Midbrain (tissue), 1 donor: ENCODE measurements around the gene LSM10.

Experiments used
- DNase-seq: peaks from one replicate; lab custom pipeline; 2025; lab: John Stamatoyannopoulos, UW

Gene LSM10

GRCh38 chr1:36397378-36398230 is at the start of gene LSM10:
LSM10 (minus strand) TSS chr1:36397908; CDS start chr1:36394129, 3,779 bp downstream.
- peak; percentile 95 for DNase-seq

GRCh38 chr1:36447450-36447849 is 49.7 kb upstream of the LSM10 start:
- DNase-seq, result no peak

- no peak for DNase-seq
These were observed 49.0 kb upstream of the LSM10 start for GRCh38 chr1:36446746-36447145.

GRCh38 chr1:36446271-36446670 is 48.6 kb upstream of the LSM10 start:
- no peak for DNase-seq

DNA sequence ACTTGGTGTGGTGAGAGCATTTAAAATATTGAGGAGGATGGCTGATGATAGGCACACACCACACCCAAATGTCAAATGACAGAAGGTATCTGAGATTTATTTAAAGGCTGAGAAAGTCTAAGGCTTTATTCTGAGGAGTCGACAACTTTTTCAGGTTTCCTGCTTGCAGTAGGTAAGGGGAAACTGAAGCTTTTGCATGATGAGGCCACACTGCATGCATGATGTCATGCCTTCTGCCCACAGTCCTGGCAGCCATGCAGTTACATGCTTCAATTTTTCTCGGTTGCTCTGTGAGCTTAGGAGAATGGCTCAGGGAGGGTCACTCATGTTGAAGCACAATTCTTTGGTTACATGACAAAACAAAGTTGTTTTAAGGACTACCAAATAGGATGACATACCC is 45.6 kb upstream of the LSM10 start:
- no peak for DNase-seq

- DNase-seq, result no peak
These were observed 44.6 kb upstream of the LSM10 start for GRCh38 chr1:36442337-36442736.

GRCh38 chr1:36440646-36441045 is 42.9 kb upstream of the LSM10 start:
- no peak for DNase-seq

- no peak for DNase-seq
These were observed 42.3 kb upstream of the LSM10 start for GRCh38 chr1:36440044-36440443.

DNA sequence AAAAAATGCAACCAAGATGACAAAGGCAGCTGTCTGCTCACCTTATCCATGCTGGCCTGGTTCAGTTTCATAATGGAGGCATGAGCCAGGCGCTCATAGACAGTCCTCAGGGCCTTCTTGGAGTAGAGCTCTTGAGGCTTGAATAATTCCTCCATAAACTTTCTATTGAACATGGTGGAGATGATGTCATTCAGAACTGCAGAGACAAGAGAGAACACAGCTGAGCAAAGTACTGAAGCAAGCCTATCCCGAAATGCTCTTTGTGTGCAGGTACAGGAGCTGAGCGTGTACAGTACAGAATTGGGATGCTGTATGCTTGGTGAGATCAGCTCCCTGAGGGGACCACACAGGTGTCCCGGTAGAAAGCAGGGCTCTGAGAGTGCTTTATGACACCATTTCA is 41.0 kb upstream of the LSM10 start:
- DNase-seq, result no peak

- DNase-seq, result no peak
These were observed 39.1 kb upstream of the LSM10 start for GRCh38 chr1:36436821-36437220.

GRCh38 chr1:36433102-36433501 is 35.4 kb upstream of the LSM10 start:
- no peak for DNase-seq

DNA sequence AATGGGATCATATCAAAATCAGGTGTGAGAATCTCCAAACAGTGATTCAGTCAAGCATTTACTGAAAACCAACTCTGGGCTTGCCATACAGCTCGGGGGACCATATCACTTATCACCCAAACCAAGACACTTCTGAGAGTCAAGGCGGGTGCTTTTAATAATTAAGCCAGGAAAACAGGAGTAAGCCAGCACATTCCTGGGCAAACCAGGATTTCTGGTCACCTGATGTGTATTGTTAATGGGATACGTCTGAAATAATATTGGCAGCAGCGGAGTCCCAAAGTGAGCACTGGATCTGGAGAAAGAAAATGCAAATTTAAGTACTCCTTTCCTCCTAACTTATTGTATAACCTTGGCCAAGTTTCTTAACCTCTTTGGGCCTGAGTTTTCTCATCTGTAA is 34.9 kb upstream of the LSM10 start:
- no peak for DNase-seq

DNA sequence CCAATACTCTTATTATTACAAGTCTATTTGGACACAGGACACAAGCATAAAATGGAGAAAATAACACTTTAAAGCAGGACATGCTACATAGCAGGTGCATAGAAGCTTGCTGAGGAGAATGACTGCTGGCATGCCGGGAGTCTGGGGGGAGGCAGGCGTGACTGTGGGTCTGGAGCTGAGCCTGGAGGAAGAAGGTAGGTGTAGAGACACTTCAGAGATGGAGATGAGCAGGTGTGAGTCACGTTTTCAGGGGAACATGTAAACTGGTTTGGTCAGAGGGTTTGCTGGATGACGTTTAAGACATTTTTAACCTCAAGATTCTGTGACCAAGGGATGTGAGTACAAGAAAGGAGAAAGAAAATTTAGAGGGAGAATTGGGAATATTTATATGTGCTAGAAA is 28.1 kb upstream of the LSM10 start:
- DNase-seq, result no peak

DNA sequence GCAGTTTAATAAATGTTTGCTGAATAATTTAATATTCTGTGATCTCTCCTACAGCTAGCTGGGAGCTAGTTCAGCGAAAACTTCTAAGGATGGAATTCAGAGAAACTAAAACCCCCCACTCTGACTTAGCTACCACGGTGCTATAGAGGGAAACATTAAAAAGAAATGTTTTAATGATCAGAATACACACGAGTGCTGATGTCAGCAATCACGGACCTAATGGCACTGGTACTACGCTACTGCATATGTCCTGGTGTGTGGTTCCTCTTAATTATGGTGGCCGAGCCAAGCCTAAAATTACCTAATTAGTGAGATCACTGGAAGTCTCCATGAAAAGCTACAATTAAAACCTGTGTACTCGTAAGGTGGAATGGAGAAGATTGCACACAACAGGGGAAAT is 23.9 kb upstream of the LSM10 start:
- no peak for DNase-seq

- peak; percentile 89 for DNase-seq
These were observed 23.2 kb upstream of the LSM10 start for GRCh38 chr1:36420836-36421317.

- DNase-seq, result no peak
These were observed 22.7 kb upstream of the LSM10 start for GRCh38 chr1:36420409-36420808.

DNA sequence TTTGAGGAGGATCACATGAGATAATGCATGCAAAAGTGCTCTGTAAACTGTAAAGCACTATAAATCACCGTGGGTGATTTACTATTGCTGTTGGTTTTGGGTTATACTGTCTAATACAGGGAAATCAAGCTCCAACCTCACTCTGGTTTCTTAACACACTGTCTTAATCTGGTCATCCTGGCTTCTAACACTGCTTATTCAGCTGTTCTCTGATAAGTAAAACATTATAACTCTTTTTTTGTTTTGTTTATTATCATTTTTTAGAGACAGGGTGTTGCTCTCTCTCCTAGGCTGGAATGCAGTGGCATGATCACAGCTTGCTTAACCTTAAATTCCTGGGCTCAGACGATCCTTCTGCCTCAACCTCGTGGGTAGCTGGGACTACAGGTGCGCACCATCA is 21.9 kb upstream of the LSM10 start:
- DNase-seq, result no peak

GRCh38 chr1:36419140-36419539 is 21.4 kb upstream of the LSM10 start:
- DNase-seq, result no peak

GRCh38 chr1:36417931-36418330 is 20.2 kb upstream of the LSM10 start:
- no peak for DNase-seq

- no peak for DNase-seq
These were observed 18.1 kb upstream of the LSM10 start for GRCh38 chr1:36415661-36416326.

DNA sequence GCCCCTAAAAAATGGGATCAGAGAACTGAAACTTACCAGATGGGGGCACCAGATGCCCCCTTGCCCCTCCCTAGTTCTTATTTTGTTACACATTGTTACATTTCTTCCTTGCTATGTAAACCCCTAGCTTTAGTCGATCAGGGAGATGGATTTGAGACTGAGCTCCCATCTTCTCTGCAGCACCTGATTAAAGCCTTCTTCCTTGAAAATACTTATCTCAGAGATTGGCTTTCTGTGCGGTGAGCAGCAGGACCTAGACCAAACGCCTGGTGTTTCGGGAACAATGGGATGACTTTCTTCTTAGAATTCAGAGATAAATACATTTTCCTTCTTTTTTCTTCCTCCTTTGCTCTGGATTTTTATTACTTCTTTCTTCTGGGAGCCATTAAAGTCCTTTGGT is 16.7 kb upstream of the LSM10 start:
- no peak for DNase-seq

- no peak for DNase-seq
These were observed 14.3 kb upstream of the LSM10 start for GRCh38 chr1:36411674-36412648.
